Hematopoietic multipotent progenitor cell treated with erythropoietin and hydrocortisone succinate and interleukin-3 and kit ligand, for 15 days (in vitro differentiated cells): ENCODE results near the gene RPS6KL1.
A peak's percentile ranks its signal among the peaks of the same experiment; 100 is the strongest.

Source experiments
- DNase-seq: peaks from one replicate; pipeline ENCODE4 v3.0.0-alpha.2; 2015; ENCODE audit warnings: low spot score

The RPS6KL1 gene

DNA sequence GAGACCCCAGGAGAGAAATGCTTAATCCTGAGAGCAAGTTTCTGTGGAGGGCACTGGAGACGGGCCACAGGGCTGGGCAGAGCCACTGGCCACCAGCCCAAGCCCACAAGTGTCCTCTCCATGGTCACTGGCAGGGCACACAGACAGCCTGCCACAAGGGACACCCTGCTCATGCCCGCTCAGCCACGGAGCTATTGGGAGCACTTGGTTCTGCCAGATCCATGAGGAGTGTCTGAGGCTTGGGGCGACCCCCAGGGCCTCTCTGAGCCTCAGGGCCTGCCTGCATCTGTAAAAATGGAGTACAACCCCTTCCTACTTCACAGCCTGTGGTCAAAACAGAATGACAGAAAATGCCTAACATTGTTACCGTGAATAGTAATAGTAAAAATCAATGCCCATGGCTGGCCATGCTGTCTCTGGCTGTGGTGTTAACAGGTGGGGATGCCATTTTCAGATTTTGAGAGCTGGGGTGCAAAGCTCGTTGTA, 29.2 kb upstream of the RPS6KL1 start:
- no peak for DNase-seq

DNA sequence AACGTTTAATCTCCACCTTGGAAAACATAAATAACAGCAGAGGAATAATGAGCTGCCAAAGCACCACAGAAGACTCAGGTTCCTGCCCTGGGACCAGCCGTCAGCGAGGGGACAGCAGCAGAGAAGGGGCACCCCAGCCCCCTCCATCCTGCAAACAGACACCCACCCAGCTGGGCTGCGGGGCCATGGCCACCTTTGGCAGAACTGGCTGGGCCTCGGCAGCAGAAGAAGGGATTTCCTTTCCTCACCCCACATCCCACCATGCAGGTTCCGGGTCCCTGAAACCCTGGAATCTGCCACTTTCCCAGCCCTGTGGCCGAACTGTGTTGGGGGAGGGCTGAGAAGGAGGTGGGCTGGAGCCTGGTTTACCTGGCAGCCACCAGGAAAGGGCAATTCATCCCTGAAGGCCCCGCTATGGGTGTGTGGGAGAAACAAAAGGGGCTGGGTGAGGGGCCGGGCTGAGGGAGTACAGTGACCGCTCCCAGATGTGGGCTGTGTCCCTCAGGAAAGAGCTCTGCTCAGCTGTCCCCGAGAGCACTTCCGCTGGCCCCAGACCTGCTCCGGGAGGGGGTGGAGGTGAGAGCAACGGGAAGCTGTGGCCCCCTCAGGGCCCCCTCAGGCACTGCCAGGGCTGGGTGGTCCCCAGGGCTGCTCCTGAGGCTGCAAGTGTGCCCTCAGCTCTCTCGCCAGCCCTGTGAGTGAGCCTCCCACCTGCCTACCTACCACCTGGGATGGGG, 28.6 kb upstream of the RPS6KL1 start:
- DNase-seq, result no peak

- no peak for DNase-seq
Observed at GRCh38 chr14:74950795-74951442, 27.9 kb upstream of the RPS6KL1 start.

DNA sequence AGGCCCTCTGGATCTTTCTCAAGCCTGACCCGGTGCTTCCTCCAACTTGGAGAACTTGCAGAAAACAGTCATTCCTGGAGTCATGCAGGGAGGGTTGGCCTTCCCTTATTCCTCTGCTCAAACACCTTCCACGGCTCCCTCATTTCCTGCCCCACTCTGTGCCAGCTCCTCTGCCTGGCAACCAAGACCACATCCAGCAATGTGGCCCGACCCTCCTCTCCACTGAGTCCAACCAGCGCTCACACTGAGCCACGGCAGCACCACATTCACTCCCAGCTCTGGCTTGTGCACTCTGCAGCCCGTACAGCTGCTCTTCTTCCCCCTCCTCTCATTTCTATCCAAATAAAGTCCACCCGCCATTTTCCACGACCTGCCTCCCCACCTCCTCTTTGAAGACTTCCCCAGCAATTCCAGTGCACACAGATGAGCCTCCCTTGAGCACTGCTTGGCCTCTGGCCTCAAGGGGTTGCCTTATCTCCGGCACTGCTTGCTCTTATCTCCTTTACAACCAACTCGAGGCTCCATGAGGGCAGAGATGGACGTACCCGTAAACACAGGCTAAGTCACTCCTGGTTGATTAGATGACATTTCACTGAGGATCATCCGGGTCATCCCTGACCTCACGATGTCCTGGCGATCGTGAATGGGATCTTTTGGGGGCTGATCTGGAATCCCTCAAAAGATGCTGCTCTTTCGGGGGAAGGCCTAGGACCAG, 27.0 kb upstream of the RPS6KL1 start:
- peak; percentile 28 for DNase-seq

DNA sequence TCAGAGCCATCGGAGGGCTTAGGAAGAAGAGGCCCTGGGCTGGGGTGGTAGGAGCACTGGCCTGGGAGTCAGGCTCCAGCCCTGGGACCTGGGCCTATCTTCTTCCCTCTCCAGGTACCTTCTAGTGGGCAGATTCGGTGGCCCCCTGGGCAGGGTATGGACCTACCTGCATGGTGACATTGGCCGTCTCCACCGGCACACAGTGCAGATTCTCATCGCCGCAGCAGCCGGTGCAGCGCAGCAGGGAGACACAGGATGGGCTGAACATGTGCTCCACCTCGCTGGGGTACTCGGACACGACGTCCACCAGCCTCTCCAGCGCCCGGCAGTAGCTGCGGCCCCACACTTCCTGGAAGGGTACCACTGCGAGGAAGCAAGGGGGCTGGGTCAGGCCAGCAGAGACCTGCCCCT, 26.1 kb upstream of the RPS6KL1 start:
- no peak for DNase-seq

GRCh38 chr14:74948228-74949175, 25.4 kb upstream of the RPS6KL1 start:
- no peak for DNase-seq

GRCh38 chr14:74947353-74948227, 24.5 kb upstream of the RPS6KL1 start:
- no peak for DNase-seq

GRCh38 chr14:74946659-74947281, 23.7 kb upstream of the RPS6KL1 start:
- DNase-seq, result no peak

- peak; percentile 80 for DNase-seq
Observed at GRCh38 chr14:74945852-74946658, 23.0 kb upstream of the RPS6KL1 start.

- peak; percentile 47 for DNase-seq
Observed at GRCh38 chr14:74945261-74945851, 22.3 kb upstream of the RPS6KL1 start.

DNA sequence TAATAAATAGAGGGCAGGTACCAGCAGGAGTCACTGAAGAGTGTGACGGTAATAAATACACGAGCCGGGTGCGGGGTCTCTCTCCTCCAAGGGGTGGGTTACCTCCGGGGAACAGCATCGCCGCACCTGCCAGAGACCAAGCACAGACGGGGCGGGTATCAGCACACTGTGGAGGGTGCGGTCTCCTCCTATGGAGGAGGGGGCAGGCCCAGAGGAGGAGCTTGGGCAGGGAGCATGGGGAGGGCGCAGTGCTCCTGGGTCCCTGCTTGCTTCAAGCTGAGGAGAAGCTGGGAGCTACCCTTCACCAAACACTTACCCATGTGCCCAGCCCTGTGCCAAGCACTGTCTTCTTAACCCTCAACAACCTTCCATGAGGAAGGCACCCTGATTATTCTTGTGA, 19.5 kb upstream of the RPS6KL1 start:
- no peak for DNase-seq

DNA sequence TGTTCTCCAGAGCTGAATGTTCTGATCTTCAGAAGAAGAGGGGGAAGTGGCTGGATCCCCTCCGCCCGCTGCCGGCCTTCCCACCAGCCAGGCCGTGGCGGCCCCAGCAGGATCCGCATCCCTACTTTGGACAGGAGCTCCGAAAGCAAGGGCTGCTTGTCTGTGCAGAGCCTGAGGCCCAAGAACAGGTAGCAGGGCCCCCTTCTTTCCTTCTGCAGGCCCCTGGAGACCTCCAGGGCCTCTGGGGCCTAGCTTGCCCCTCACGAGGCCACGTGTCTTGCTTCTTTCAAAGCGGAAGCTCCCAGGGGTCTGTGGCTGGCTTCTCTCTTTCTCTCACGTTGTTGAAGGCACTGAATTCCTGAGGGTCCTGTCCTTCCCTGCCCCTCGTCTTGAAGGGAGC, 19.1 kb upstream of the RPS6KL1 start:
- no peak for DNase-seq

- DNase-seq, result peak; percentile 65
Observed at GRCh38 chr14:74941676-74942097, 18.6 kb upstream of the RPS6KL1 start.

- no peak for DNase-seq
Observed at GRCh38 chr14:74940956-74941565, 18.0 kb upstream of the RPS6KL1 start.

- DNase-seq, result no peak
Observed at GRCh38 chr14:74938531-74939495, 15.8 kb upstream of the RPS6KL1 start.

DNA sequence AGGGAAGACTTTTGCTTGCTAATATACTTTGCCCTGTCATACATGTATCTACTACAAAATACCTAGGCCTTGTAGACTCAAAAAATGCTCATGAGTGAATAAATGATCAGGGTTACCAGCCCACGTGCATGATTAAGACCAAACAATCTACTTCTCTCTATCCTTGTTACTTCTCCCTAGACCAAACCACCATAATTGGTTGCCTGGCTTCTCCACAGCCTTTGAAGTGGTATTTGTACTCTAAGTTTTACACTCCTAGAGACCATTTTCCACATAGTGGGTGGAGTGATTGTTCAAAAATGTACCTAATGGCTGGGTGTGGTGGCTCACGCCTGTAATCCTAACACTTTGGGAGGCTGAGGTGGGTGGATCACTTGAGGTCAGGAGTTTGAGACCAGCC, 14.1 kb upstream of the RPS6KL1 start:
- DNase-seq, result no peak

- no peak for DNase-seq
Observed at GRCh38 chr14:74936731-74937130, 13.7 kb upstream of the RPS6KL1 start.
